GM19372 (cell line): ENCODE results near the gene COL27A1.
"Not testable (repeated sequence)": the region's sequence is repeated elsewhere in the genome, so short reads cannot be mapped to it uniquely, and the experiment has no call there.

Experiments used
- ATAC-seq: cut with Tn5 transposase; IDR thresholded peaks from one replicate; pipeline ENCODE4 v1.9.1; 2021; ENCODE audit warnings: mild to moderate bottlenecking, low read depth, moderate library complexity; ENCODE audit not compliant: unreplicated experiment

The COL27A1 gene

GRCh38 chr9:114122136-114123027 lies 33.0 kb upstream of the COL27A1 start:
- ATAC-seq, result no peak

- ATAC-seq, result no peak
Observed at GRCh38 chr9:114123031-114123977, 32.0 kb upstream of the COL27A1 start.

GRCh38 chr9:114124138-114124537 lies 31.2 kb upstream of the COL27A1 start:
- no peak for ATAC-seq

- ATAC-seq, result no peak
Observed at GRCh38 chr9:114124666-114125475, 30.5 kb upstream of the COL27A1 start.

- no peak for ATAC-seq
Observed at GRCh38 chr9:114125476-114126013, 29.8 kb upstream of the COL27A1 start.

GRCh38 chr9:114126247-114127060 lies 28.9 kb upstream of the COL27A1 start:
- ATAC-seq, result no peak

GRCh38 chr9:114128759-114129158 lies 26.6 kb upstream of the COL27A1 start:
- not testable (repeated sequence) for ATAC-seq

- ATAC-seq, result no peak
Observed at GRCh38 chr9:114130141-114130540, 25.2 kb upstream of the COL27A1 start.

- ATAC-seq, result no peak
Observed at GRCh38 chr9:114130624-114131277, 24.6 kb upstream of the COL27A1 start.

- ATAC-seq, result no peak
Observed at GRCh38 chr9:114131808-114132549, 23.4 kb upstream of the COL27A1 start.

GRCh38 chr9:114132550-114132918 lies 22.8 kb upstream of the COL27A1 start:
- no peak for ATAC-seq

- no peak for ATAC-seq
Observed at GRCh38 chr9:114134827-114135396, 20.4 kb upstream of the COL27A1 start.

GRCh38 chr9:114137831-114138230 lies 17.5 kb upstream of the COL27A1 start:
- ATAC-seq, result no peak

GRCh38 chr9:114138552-114138971 lies 16.8 kb upstream of the COL27A1 start:
- ATAC-seq, result no peak

- no peak for ATAC-seq
Observed at GRCh38 chr9:114139071-114139470, 16.3 kb upstream of the COL27A1 start.

- no peak for ATAC-seq
Observed at GRCh38 chr9:114140401-114140800, 14.9 kb upstream of the COL27A1 start.

- ATAC-seq, result no peak
Observed at GRCh38 chr9:114140850-114141249, 14.5 kb upstream of the COL27A1 start.
